Type B pancreatic cell (in vitro differentiated cells): ENCODE results near the gene ST6GALNAC1. TPM values are rescaled to one million over a fixed set of nuclear protein-coding genes. Genes with fewer than 3 reads are reported as not detected.
A peak's percentile ranks its signal among the peaks of the same experiment; 100 is the strongest.

Experiments used
- DNase-seq: peaks from one replicate; pipeline ENCODE4 v3.0.0; 2021; ENCODE audit warnings: mixed read lengths; ENCODE audit not compliant: unreplicated experiment; ENCODE audit errors: extremely low spot score
- H3K27ac Mint-ChIP-seq: 2 replicates; pipeline ENCODE4 v1.8.0; 2021; ENCODE audit warnings: mild to moderate bottlenecking, mixed read lengths
- H3K27me3 Mint-ChIP-seq: 2 replicates; pipeline ENCODE4 v1.8.0; 2021; ENCODE audit warnings: mixed read lengths
- H3K36me3 Mint-ChIP-seq: 2 replicates; pipeline ENCODE4 v1.8.0; 2021; ENCODE audit warnings: mixed read lengths
- H3K4me1 Mint-ChIP-seq: one replicate; pipeline ENCODE4 v1.8.0; 2021; ENCODE audit warnings: mixed read lengths; ENCODE audit not compliant: unreplicated experiment
- H3K4me3 Mint-ChIP-seq: 2 replicates; pipeline ENCODE4 v1.8.0; 2021; ENCODE audit warnings: mild to moderate bottlenecking, mixed read lengths
- H3K9me3 Mint-ChIP-seq: 2 replicates; pipeline ENCODE4 v1.8.0; 2021; ENCODE audit warnings: mixed read lengths
- CTCF ChIP-seq: fragments of 200-600 bp; sonication (generic); conservative IDR thresholded peaks from 2 replicates; pipeline ENCODE4 v1.5.0; 2021; ENCODE audit warnings: antibody characterized with exemption, mild to moderate bottlenecking
- total RNA-seq: library from RNA; stranded (reverse); gene quantifications from 2 replicates; pipeline ENCODE4 v1.2.1, GENCODE V29; 2021; ENCODE audit warnings: low replicate concordance

The ST6GALNAC1 gene
- total RNA-seq, 1 donor from 2014 or later = 10.3 TPM

- Mint-ChIP-seq H3K4me3 (peak overlapping the region; percentile 84), H3K27ac (peak overlapping the region; percentile 78), H3K27me3 (peaks cover 48% of the 10 kb centered on the region), H3K4me1 (peaks cover 27% of the 10 kb centered on the region), H3K36me3 (peaks cover 6% of the 10 kb centered on the region), H3K9me3 (no peaks in the 10 kb centered on the region)
- no peak for DNase-seq
- no peak for TF ChIP-seq CTCF
These were observed 59.0 kb downstream of the ST6GALNAC1 start for GRCh38 chr17:76584427-76585032.

- TF ChIP-seq CTCF = no peak
- Mint-ChIP-seq H3K27ac (peak overlapping the region; percentile 54), H3K4me1 (peaks cover 17% of the 10 kb centered on the region), H3K36me3 (no peaks in the 10 kb centered on the region), H3K27me3 (peaks cover 34% of the 10 kb centered on the region), H3K4me3 (peak overlapping the region; percentile 17), H3K9me3 (no peaks in the 10 kb centered on the region)
- DNase-seq = no peak
These were observed 60.9 kb downstream of the ST6GALNAC1 start for GRCh38 chr17:76582660-76583059.

DNA sequence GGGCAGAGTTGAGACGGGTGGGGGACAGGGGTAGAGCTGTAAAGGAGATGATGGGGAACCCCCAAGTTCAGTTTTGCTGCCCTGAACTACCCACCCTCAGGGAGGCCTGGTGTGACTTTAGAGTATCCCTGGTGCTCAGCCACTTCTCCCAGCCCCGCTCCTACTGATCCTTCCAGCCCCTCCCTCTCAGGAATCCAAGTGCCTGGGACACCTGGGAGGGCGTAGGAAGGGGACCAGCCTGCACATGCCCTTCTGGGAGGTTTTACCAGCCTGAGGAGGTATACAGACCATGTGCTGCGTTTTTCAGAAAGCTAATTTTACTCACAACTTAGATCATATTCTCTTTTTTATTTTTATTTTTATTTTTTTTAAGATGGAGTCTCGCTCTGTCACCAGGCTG, 62.0 kb downstream of the ST6GALNAC1 start:
- Mint-ChIP-seq H3K27ac (no peak overlapping the region), H3K4me3 (no peak overlapping the region), H3K27me3 (peaks cover 23% of the 10 kb centered on the region), H3K4me1 (peaks cover 8% of the 10 kb centered on the region), H3K9me3 (no peaks in the 10 kb centered on the region), H3K36me3 (no peaks in the 10 kb centered on the region)
- no peak for DNase-seq
- no peak for TF ChIP-seq CTCF

- Mint-ChIP-seq H3K4me1 (peaks cover 10% of the 10 kb centered on the region), H3K9me3 (no peaks in the 10 kb centered on the region), H3K27me3 (peaks cover 9% of the 10 kb centered on the region), H3K36me3 (no peaks in the 10 kb centered on the region), H3K27ac (no peak overlapping the region), H3K4me3 (no peak overlapping the region)
- TF ChIP-seq CTCF = no peak
- no peak for DNase-seq
These were observed 64.3 kb downstream of the ST6GALNAC1 start for GRCh38 chr17:76579281-76579680.

DNA sequence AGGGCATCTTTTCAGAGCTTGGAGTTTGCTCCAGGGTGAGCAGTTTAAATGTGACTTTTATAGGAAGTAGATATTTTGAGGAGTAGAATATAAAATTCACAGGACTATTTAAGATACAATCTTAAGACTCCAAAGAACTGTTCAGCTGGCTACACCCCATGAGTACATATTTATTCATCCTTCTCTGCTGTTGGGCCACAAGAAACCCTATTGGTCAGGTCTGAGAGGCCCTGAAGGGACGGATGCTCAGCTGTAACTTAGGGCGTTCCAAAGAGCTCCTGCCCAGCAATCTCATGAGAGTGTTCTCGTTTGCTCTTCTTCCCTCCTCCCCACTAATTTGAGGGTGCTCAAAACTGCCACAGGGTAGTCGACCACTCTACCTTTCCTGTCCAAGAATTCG, 65.2 kb downstream of the ST6GALNAC1 start:
- DNase-seq = no peak
- no peaks in the 10 kb centered on the region for H3K9me3 Mint-ChIP-seq
- no peak for TF ChIP-seq CTCF
- no peaks in the 10 kb centered on the region for H3K36me3 Mint-ChIP-seq
- no peak overlapping the region for H3K4me3 Mint-ChIP-seq
- peaks cover 5% of the 10 kb centered on the region for H3K27me3 Mint-ChIP-seq
- no peak overlapping the region for H3K27ac Mint-ChIP-seq
- peaks cover 10% of the 10 kb centered on the region for H3K4me1 Mint-ChIP-seq

DNA sequence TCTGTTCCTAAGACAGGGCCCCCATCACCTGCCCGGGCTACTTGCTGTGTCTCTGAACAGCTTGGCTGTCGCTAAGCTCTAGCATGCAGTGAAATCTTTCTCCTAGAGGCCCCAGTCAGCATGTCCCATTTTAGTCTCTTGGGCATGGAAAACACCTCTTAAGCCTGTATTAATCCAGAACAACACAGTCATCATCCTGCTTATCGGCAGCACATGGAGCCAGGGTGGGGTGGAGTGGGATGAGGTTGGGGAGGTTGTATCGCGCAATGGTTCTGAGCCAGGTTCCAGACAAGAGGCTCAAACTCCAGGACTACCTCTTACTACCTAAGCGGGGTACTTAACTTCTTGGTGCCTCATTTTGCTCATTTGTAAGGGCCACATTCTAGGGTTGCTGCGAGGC, 65.7 kb downstream of the ST6GALNAC1 start:
- TF ChIP-seq CTCF = no peak
- DNase-seq = no peak
- Mint-ChIP-seq H3K27me3 (peaks cover 5% of the 10 kb centered on the region), H3K4me3 (no peak overlapping the region), H3K36me3 (no peaks in the 10 kb centered on the region), H3K9me3 (no peaks in the 10 kb centered on the region), H3K27ac (no peak overlapping the region), H3K4me1 (peaks cover 10% of the 10 kb centered on the region)
